ENCODE data around the gene FN1.

The FN1 gene

DNA sequence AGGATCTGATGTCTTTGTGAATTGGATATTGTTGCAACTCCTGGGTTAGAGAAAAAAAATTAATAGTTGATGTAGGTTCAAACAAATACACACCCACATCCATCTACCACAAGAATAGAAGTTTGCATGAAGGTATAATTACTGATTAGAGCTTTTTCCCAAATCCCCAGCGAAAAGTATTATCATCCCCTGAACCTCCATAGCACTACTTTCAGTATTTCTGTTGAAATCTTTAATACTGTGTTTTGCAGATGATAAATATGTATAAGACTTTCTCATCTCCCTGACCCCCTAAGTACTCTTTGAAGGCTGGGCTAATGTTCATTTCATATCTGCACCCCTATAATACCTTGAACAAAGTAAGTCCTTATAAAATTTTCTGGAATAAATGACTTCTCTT lies 6.4 kb downstream of the FN1 start:
- Histone ChIP-seq H3K36me3 (replicated peaks; ENCODE audit: insufficient read depth, low read length) (no peaks in the 10 kb centered on the region), H3K4me1 (ENCODE audit: low read length) (no peaks in the 10 kb centered on the region)

DNA sequence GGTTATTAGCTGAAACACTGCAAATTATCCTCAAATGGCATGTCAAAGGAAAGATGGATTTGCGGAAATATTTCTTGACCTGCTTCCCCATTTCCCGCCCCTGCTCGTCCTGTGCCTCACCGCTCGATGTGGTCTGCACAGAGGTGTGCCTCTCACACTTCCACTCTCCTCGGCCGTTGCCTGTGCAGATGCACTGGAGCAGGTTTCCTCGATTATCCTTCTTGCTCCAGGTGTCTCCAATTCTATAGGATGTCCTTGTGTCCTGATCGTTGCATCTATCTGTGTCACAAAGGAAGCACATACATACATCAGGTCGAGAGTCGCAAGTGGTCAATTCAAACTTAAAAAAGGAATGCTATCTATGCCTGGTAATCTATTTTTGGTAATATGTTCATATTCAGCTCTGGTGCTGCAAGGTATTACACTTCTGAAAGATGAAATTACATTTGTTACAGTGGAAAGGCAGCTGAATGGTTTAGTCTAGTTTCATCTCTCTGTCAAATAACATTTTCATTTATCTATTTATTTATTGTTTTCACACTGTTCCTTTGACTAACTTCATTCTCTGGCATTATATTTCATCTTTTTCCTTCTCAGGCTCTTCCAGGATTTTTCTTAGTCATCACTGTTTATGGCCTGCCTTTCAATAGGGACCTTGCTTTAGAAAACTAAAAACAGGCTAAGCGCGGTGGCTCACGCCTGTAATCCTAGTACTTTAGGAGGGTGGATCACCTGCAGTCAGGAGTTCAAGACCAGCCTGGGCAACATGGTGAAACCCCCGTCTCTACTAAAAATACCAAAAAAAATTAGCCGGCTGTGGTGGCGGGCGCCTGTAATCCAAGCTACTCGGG lies 7.6 kb downstream of the FN1 start:
- no peak overlapping the region for H3K4me3 ChIP-seq (ENCODE audit: low read length)
- H3K4me2 ChIP-seq (ENCODE audit: low read depth, low read length): no peak overlapping the region
- H3K4me1 ChIP-seq (ENCODE audit: low read length): no peaks in the 10 kb centered on the region
- H3K9me2 ChIP-seq (replicated peaks; ENCODE audit: insufficient read depth, low read length): no peaks in the 10 kb centered on the region
- H3K27me3 ChIP-seq (replicated peaks; ENCODE audit: insufficient read depth, low read length): no peaks in the 10 kb centered on the region
- TF ChIP-seq EZH2phosphoT487 (IDR thresholded peaks at IDR 0.05; ENCODE audit: low read length): no peak
- TF ChIP-seq EZH2 (optimal IDR thresholded peaks at IDR 0.05; ENCODE audit: low read depth, low read length): no peak
- TF ChIP-seq, protein P1, sequence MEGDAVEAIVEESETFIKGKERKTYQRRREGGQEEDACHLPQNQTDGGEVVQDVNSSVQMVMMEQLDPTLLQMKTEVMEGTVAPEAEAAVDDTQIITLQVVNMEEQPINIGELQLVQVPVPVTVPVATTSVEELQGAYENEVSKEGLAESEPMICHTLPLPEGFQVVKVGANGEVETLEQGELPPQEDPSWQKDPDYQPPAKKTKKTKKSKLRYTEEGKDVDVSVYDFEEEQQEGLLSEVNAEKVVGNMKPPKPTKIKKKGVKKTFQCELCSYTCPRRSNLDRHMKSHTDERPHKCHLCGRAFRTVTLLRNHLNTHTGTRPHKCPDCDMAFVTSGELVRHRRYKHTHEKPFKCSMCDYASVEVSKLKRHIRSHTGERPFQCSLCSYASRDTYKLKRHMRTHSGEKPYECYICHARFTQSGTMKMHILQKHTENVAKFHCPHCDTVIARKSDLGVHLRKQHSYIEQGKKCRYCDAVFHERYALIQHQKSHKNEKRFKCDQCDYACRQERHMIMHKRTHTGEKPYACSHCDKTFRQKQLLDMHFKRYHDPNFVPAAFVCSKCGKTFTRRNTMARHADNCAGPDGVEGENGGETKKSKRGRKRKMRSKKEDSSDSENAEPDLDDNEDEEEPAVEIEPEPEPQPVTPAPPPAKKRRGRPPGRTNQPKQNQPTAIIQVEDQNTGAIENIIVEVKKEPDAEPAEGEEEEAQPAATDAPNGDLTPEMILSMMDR (IDR thresholded peaks at IDR 0.05; ENCODE audit: low read length): no peak
- no peak overlapping the region for H3K9ac ChIP-seq (ENCODE audit: low read length)
- H3K27ac ChIP-seq (ENCODE audit: low read length): no peak overlapping the region
- no peaks in the 10 kb centered on the region for H3K79me2 ChIP-seq (ENCODE audit: low read length)
- no peaks in the 10 kb centered on the region for H4K20me1 ChIP-seq (ENCODE audit: insufficient read depth, low read length)
- no peaks in the 10 kb centered on the region for H3K36me3 ChIP-seq (replicated peaks; ENCODE audit: insufficient read depth, low read length)
- no peaks in the 10 kb centered on the region for H3K9me3 ChIP-seq (replicated peaks; ENCODE audit: insufficient read depth, low read length)
- no peak for DNase-seq
- H2AFZ ChIP-seq (ENCODE audit: low read length): no peak overlapping the region
- H3F3A ChIP-seq (ENCODE audit: insufficient read depth, low read length): no peaks in the 10 kb centered on the region

More for the DNA sequence above, 6.4 kb downstream of the FN1 start:
- no peak overlapping the region for H2AFZ ChIP-seq (ENCODE audit: low read length)
- no peaks in the 10 kb centered on the region for H4K20me1 ChIP-seq (ENCODE audit: insufficient read depth, low read length)
- no peaks in the 10 kb centered on the region for H3F3A ChIP-seq (ENCODE audit: insufficient read depth, low read length)
- no peaks in the 10 kb centered on the region for H3K9me2 ChIP-seq (replicated peaks; ENCODE audit: insufficient read depth, low read length)
- no peaks in the 10 kb centered on the region for H3K79me2 ChIP-seq (ENCODE audit: low read length)
- DNase-seq: no peak
- TF ChIP-seq, protein P1 (IDR thresholded peaks at IDR 0.05; ENCODE audit: low read length): no peak
- no peak for TF ChIP-seq EZH2 (optimal IDR thresholded peaks at IDR 0.05; ENCODE audit: low read depth, low read length)
- TF ChIP-seq EZH2phosphoT487 (IDR thresholded peaks at IDR 0.05; ENCODE audit: low read length): no peak
- no peak overlapping the region for H3K4me3 ChIP-seq (ENCODE audit: low read length)
- H3K4me2 ChIP-seq (ENCODE audit: low read depth, low read length): no peak overlapping the region
- H3K27me3 ChIP-seq (replicated peaks; ENCODE audit: insufficient read depth, low read length): no peaks in the 10 kb centered on the region
- no peak overlapping the region for H3K9ac ChIP-seq (ENCODE audit: low read length)
- no peaks in the 10 kb centered on the region for H3K9me3 ChIP-seq (replicated peaks; ENCODE audit: insufficient read depth, low read length)
- no peak overlapping the region for H3K27ac ChIP-seq (ENCODE audit: low read length)

DNA sequence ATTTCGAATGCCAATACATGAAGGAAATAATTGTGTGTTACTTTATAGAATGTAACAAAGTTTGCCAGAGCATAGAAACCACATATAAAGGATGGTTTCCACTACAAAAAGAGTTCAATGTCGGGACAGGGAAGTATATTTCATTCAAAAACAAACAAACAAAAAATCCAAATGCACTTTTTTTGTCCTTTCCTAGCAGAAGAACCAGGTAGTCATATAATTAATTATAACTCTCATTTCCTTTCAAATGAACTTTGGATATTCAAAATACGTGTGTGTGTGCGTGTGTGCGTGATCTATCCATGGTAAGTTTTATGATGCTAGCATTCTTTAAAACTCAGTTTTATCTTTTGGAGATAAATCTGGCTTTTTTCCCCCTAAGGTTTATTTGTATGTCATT lies 8.3 kb downstream of the FN1 start:
- no peak overlapping the region for H3K27ac ChIP-seq (ENCODE audit: low read length)
- H3K36me3 ChIP-seq (replicated peaks; ENCODE audit: insufficient read depth, low read length): no peaks in the 10 kb centered on the region
- no peaks in the 10 kb centered on the region for H3K4me1 ChIP-seq (ENCODE audit: low read length)

More for the DNA sequence above, 8.3 kb downstream of the FN1 start:
- Histone ChIP-seq H3K27me3 (replicated peaks; ENCODE audit: insufficient read depth, low read length) (no peaks in the 10 kb centered on the region), H3K79me2 (ENCODE audit: low read length) (no peaks in the 10 kb centered on the region), H3K4me2 (ENCODE audit: low read depth, low read length) (no peak overlapping the region), H3K9me3 (replicated peaks; ENCODE audit: insufficient read depth, low read length) (no peaks in the 10 kb centered on the region), H2AFZ (ENCODE audit: low read length) (no peak overlapping the region), H3K9ac (ENCODE audit: low read length) (no peak overlapping the region), H4K20me1 (ENCODE audit: insufficient read depth, low read length) (no peaks in the 10 kb centered on the region), H3K9me2 (replicated peaks; ENCODE audit: insufficient read depth, low read length) (no peaks in the 10 kb centered on the region), H3K4me3 (ENCODE audit: low read length) (no peak overlapping the region), H3F3A (ENCODE audit: insufficient read depth, low read length) (no peaks in the 10 kb centered on the region)
- DNase-seq: no peak
- TF ChIP-seq, protein P1 (IDR thresholded peaks at IDR 0.05; ENCODE audit: low read length): no peak
- TF ChIP-seq EZH2phosphoT487 (IDR thresholded peaks at IDR 0.05; ENCODE audit: low read length): no peak
- no peak for TF ChIP-seq EZH2 (optimal IDR thresholded peaks at IDR 0.05; ENCODE audit: low read depth, low read length)
